ENCODE measurements around the gene TOR1B.

The TOR1B gene

GRCh38 chr9:129815278-129815677, 12.3 kb downstream of the TOR1B start:
- no peak for DNase-seq

GRCh38 chr9:129816501-129817435, 13.8 kb downstream of the TOR1B start:
- DNase-seq: no peak

GRCh38 chr9:129822898-129823541, 20.0 kb downstream of the TOR1B start:
- DNase-seq: peak; percentile 68

- DNase-seq: no peak
Measured at GRCh38 chr9:129823542-129823934, 20.6 kb downstream of the TOR1B start.

- peak; percentile 97 for DNase-seq
Measured at GRCh38 chr9:129823935-129824601, 21.1 kb downstream of the TOR1B start, which contains the start of gene TOR1A. Gene TOR1A, minus strand, starts transcription at chr9:129824136. Its CDS starts 51 bp downstream, at chr9:129824085.

GRCh38 chr9:129826344-129826743, 23.4 kb downstream of the TOR1B start:
- no peak for DNase-seq

- DNase-seq: no peak
Measured at GRCh38 chr9:129826759-129827158, 23.8 kb downstream of the TOR1B start.

- DNase-seq: no peak
Measured at GRCh38 chr9:129828051-129828450, 25.1 kb downstream of the TOR1B start.

GRCh38 chr9:129828969-129829368, 26.0 kb downstream of the TOR1B start:
- DNase-seq: no peak

- no peak for DNase-seq
Measured at GRCh38 chr9:129832982-129833381, 30.0 kb downstream of the TOR1B start.

GRCh38 chr9:129834489-129835127, 31.6 kb downstream of the TOR1B start:
- peak; percentile 79 for DNase-seq

- peak; percentile 99 for DNase-seq
Measured at GRCh38 chr9:129835128-129835859, 32.3 kb downstream of the TOR1B start, which contains the start of the genes C9orf78 and USP20. Gene C9orf78, minus strand, starts transcription at chr9:129835275. Its CDS starts 54 bp downstream, at chr9:129835221. Gene USP20, plus strand, starts transcription at chr9:129835458. Its CDS starts 17,098 bp downstream, at chr9:129852556.

- no peak for DNase-seq
Measured at GRCh38 chr9:129835860-129836223, 32.9 kb downstream of the TOR1B start.

GRCh38 chr9:129836311-129837007, 33.5 kb downstream of the TOR1B start:
- DNase-seq: peak; percentile 81

GRCh38 chr9:129838707-129839259, 35.8 kb downstream of the TOR1B start:
- DNase-seq: no peak

- DNase-seq: no peak
Measured at GRCh38 chr9:129839324-129840023, 36.5 kb downstream of the TOR1B start.

GRCh38 chr9:129840034-129840433, 37.0 kb downstream of the TOR1B start:
- no peak for DNase-seq

- no peak for DNase-seq
Measured at GRCh38 chr9:129841071-129841470, 38.1 kb downstream of the TOR1B start.

GRCh38 chr9:129845373-129845772, 42.4 kb downstream of the TOR1B start:
- no peak for DNase-seq

GRCh38 chr9:129848712-129849441, 45.9 kb downstream of the TOR1B start:
- no peak for DNase-seq

All from activated effector memory CD4-positive, alpha-beta T cell treated with anti-CD3 and anti-CD28 coated beads, Interleukin-2, amount 50 U/mL, for 16 hours (primary cell).